SKM-1 (cell line): ENCODE data around the gene POT1.

Experiments
- DNase-seq: peaks from one replicate; lab custom pipeline; 2025; ENCODE audit not compliant: unreplicated experiment; lab: John Stamatoyannopoulos, UW

The POT1 gene

GRCh38 chr7:124773938-124774337 is 155.7 kb downstream of the POT1 start:
- DNase-seq = no peak

DNA sequence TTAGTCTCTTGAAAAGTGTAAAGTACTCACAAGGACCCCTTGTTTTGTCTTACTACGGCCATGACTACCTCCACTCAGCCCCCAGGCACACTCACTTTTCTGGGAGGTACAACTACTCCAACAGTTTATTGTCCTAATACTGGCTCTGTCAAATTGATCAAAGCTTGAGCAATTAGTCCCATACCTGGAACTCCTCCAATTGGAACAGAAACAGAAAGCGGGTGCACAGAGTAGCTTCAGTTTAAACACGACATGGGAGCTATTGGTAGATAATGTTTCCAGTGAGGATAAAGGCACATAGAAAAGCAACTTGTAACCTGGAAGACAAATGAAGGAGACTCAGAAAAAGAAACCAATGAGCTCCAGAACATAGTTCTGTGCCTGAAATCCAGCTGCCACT is 156.3 kb downstream of the POT1 start:
- no peak for DNase-seq
